Stimulated activated CD4-positive, alpha-beta T cell treated with anti-CD3 and anti-CD28 coated beads, Interleukin-2, amount 100 ng/mL, for 24 hours (primary cell): ENCODE data around the gene TMEM129.
"Not testable (repeated sequence)": the region's sequence is repeated elsewhere in the genome, so short reads cannot be mapped to it uniquely, and the experiment has no call there.

Experiments
- DNase-seq, 2 donors: peaks; one replicate each; pipeline ENCODE4 v3.0.0-alpha.2; 2020

TMEM129 gene

DNA sequence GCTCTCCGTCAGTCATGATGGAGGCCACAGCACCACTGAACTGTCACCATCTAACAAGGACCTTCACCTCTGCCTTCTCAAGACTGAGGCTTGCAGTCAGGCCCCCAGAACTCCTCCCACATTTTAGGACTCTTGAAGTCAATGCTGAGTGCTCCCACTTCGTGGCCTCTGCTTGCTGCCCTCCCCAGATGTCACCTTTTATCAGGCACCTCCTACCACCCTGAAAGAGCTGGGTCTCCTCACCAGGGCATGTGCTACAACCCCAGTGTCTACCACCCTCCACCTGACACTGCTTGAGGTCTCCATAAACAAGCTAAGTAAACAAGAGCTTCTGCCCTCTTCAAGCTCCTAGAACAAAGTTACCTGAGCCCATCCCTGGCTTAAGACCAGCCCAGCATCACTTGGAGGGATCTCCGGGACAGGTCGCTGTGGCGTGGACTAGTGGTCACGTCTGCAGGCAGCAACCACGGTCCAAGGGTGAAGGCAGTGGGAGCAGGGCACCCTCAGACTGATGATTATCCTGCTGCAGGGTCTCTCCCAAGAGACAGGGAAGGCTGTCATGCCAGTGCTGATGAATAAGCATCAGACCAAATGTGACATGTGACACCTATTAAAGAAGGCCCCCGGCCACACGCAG lies 29.3 kb downstream of the TMEM129 start:
- no peak for DNase-seq

DNA sequence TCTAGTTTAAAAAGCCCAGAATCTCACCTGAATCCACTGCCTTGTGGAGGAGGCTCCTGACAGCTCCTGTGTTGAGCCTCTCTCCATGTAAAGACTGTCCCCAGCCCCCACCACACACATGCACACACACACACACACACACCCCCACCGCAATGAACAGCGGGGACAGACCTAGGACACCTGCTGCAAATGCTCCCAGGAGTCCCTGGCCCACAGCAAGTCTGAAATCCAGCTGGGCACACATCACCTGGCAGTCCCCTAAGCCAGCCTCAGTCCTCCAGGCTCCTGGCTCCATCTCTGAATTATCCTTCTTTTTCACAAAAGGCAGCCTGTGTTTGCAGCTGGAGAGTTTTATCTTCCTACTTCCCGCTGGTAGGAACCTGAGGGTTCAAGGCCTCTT lies 30.4 kb downstream of the TMEM129 start:
- no peak for DNase-seq

DNA sequence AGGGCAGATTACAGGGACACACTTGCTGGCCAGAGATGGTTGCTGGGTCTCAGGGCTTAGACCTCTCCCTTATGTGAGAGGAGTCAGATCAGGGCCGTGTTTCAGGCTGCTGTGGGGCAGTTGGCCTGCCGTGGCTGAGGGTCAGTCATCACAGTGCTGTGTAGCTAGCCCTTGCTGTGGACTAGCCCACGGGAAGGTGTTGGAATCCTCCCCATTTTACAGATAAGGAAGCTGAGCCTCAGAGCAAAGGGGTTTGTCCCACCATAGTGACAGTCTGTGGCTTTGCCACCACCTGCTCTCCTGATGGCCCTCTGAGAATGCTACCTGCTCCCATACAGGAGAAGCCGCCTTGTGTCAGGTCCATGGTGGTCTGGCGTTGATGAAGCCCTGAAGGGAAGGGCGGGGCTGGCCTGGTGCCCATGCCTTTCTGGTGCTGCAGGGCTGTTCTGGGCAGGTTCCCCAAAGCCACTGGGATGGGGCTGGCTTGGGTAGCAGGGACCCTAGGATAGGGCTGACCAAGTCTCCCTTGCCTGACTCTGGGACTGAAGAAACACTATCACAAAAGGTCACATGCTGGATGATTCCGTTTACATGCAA lies 34.6 kb downstream of the TMEM129 start:
- DNase-seq, result no peak

DNA sequence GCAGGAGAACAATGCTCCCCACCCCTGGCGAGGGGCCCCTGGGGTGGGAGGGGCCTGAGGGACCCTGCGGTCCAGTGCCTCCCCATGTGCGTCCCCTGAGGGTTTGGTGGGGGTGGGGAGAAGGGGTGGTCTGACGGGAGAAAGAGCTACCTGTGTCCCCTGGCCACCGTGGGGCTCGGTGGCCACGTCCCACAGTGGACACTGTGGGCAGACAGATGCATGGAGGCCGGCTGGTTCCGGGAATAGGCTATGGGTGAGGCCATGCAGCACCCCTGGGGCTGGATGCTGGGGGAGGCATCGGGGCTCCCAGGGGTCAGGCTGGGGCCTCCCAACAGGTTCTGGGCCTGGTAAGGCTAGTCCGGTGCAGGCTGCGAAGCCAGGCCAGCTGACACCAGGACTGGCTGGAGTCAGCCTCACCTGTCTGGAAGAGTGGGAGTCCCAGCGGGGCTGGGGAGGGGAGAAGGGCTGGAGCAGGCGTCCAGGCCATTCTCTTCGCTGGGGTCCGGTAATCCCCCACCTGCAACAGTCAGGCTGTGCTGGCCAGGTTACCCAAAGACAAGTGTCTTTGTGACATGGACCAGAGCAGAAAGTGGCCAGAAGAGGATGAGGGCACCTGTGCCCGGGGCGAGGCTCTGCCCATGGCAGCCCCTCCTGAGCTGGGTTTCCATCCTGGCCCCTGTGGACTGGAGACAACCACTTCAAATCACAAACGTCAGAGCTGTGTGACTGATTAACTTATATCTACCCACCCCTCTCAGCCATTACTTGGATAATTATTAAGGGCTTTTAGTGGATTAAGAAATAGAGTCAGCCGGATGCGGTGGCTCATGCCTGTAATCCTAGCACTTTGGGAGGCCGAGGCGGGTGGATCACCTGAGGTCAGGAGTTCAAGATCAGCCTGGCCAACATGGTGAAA lies 35.6 kb downstream of the TMEM129 start:
- DNase-seq, result no peak

DNA sequence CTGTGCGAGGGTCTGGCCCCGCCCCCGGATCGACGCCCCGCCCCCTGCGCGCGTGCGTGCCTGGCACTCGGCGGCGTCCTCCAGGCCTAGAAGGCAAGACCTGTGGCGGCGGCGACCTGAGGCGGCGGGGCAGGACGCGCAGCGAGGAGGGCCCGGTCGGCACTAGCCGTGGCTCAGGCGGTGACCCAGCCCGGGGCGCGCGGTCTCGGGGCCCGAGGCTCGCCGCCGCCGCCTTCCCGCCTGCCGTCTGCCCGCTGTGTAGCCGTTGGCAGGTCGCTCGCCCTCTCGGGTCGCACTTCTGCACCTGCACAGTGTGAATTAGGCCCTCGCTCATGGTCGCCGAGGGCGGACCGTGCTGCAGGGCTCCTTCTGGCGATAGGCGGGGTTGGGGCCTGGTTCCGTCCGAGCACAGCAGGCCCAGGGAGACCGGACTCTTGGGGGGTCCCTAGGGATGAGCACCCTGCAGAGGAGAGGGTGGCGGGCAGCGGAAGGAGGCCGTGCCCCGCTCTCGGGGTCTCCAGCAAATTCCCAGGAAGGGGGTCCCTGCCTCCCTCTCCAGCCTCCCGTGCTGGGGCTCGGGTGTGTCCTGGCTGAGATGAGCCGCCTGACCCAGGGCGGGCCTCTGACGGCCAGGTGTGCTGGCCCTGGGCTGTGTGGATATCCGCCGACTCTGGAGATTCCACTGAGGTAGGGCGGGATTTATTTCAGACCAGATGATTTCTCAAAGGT lies 36.5 kb downstream of the TMEM129 start:
- DNase-seq, result peak; percentile 95 to 98

DNA sequence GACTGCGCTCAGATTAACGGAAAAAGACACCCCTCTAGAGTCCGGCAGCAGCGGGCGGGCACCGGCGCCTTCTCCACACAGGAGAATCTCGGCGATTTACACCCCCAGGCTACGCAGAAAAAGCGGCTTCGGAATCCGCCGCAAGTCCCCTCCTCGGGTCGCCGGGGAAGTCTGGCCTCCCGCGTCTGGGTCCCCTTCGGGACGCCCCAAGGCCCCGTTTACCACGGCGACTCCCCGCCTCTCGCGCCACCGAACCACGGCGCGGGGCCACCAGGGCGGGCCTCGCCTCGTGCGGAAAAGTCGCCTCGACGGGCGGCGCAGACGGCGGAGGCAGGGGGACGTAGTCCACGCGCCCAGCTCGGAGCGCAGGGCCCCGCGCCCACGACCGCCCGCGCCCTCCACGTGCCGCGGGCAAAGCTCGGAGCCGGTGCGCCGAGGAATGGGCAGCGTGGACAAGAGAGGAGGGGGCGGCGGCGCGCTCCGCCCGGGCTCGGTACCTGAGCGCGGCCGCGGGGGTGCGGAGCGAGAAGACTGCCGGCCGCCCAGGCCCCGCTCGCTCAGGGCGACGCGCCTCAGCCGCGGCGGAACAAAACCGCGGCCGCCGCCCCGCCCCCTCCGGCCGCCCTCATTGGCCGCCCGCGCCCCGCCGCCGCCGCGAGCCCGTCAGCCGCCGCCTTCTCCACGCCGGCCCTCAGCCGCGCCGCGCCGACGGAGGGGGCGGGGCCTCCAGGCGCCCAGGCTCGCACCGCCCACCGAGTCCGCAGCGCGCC lies 37.2 kb downstream of the TMEM129 start, which contains the start of gene FAM53A:
Gene FAM53A, minus strand, starts transcription at position 578 of the 770 bp plus-strand sequence. CDS start 15,572 bp downstream, outside the sequence.
- DNase-seq, result peak; percentile 37 to 39

DNA sequence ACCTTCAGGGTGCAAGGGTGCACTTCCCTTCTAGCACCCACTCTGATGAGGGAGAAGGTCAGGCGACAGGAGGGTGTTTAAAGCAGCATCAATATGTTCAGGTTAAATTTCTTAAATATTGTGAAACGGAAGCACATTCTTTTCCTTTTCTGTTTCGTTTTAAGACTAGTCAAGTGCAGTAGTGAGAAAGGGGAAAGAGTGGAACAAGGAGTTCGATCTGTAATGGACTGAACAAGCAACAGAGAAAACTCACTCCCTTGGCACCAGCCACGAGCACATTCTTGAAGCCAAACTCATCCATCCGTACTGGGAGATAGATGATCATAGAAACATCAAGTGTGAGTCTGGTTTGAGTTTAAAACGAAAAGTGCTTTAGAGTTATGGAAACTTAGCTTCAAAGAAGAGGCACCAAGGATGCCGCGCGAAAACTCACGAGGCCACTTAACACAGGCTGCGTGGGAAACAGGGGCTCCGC lies 37.8 kb downstream of the TMEM129 start:
- DNase-seq, result no peak

DNA sequence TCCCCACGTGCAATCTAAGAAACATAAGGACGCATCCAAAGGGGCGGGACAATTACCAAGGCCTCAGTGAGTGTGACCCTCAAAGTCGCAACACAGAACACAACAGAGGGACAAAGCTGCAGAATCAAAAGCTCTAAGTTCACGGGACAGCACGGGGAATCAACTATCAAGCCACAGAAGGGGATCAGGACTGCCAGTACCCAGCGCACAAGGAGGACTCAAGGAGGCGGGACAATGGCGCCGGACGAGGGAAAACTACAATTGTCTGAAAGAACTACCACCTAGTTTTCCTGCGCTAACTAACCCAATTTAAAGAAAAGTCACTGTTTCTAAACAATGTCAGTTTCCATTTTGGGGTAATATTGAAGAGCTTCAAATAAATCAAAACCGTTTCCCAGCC lies 38.3 kb downstream of the TMEM129 start:
- no peak for DNase-seq

DNA sequence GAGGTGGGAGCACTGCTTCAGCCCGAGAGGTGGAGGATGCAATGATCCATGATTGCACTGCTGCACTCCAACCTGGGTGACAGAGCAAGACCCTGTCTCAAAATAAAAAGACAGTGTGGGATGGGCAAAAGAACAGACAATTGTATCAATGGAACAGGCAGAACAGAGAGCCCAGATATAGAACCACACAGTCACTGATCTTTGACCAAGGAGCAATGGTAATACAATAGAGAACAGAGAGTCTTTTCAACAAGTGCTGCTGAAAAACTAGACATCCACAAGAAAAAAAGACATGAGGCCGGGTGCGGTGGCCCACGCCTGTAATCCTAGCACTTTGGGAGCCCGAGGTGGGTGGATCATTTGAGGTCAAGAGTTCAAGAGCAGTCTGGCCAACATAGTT lies 42.9 kb downstream of the TMEM129 start:
- no peak for DNase-seq

DNA sequence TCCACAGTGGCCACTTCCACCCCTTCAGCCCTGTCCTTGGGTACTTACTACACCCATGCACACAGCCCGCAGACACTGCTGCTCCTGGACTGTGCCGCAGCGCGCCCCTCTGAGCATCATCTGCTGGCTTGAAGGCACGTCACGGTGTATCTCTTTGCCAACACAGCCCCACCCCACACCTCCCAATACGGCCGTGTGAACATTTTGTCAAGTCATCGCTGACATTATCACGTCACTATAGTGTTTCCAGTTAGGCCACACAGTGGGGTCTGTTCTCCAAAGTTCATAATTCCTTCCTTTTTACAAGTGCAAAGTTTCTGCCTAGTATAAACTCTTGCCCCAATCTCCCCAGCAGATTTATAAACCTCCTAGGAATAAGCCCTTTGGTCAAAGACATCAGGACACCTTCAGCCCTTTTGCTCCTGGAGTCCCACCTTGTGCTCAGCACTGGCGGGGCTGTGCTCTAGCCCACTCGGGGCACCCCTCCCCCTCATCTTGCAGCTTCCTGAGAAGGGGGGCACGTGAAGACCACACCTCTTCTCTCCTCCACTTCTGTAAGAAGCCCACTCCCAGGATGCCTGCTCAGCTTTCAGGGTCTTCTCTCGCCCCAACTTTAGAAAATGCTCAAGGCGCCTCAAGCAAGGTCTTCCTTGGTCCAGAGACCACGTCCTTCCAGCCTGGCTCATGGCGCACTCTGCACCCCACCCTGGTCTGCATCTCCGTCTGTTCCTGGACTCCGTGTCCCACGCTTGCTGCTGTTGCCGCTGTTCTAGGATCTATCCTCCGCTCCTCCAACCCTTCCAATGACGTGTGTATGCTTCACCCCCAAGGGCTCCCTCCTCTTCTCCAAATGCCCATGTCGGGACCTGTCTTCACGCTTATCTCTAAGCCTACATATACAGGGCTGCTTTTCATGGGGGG lies 44.3 kb downstream of the TMEM129 start:
- DNase-seq, result no peak

DNA sequence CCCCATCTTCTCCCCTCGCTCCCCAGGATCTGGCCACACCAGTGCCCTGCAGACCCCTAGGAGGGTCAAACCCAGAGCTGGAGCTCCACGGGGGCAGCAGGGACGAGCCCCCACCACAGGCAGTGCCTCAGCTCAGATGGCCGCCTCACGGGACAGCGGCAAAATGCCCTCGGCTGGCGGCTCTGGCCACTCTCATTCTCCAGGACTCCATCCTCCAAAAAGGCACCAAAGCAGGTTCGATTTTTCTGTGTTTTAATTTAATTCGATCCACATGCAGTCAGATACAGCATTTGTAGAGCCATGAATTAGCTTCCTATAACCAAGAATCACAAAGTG lies 45.4 kb downstream of the TMEM129 start:
- no peak for DNase-seq

DNA sequence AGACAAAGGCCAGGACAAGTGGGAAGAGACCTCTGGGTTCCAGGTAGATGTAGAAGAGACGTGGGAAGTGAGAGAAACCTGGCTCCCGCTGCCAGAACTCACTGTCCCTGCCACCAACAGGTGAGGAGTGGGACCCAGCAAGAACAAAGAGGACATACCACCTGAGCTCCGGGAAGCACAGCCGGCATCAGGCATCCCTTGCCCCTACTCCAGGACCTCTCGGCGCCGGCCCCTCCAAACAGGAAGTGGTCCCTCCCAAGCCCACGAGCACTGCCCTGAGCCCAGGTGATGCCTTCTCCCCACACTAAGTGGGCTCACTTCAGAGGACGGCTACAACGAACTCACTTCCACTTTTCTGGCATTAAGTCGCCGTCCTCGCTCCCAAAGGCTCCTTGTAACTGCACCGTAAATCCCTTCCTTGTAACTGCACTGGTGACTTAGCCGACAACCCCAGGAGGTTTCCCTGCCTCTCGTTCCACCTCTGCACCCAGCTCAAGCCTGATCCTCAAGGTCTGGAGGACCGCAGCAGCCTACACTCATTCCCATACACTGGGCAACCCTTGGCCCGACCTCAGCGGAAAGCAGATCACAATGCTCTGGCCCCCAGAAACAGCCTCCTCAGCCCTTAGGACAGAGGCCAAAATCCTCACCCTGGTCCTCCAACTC lies 45.9 kb downstream of the TMEM129 start:
- no peak for DNase-seq

DNA sequence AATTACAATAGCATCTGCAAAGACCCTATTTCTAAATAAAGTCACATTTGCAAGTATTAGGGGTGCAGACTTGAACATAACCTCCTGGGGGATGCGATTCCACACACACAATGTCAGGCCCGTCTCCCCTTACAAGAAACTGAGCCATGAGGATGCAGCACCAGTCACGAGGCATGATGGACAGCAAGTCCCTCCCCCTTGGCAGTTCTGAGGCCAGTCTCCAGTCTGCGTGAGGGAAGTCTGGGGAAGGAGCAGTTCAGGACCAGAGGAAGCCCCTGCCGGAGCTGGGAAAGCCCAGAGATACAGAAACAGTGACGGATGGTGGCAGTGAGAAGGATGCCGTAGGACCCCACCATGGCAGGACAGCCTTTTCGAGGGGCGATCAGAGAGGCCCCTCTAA lies 46.4 kb downstream of the TMEM129 start:
- DNase-seq, result no peak

DNA sequence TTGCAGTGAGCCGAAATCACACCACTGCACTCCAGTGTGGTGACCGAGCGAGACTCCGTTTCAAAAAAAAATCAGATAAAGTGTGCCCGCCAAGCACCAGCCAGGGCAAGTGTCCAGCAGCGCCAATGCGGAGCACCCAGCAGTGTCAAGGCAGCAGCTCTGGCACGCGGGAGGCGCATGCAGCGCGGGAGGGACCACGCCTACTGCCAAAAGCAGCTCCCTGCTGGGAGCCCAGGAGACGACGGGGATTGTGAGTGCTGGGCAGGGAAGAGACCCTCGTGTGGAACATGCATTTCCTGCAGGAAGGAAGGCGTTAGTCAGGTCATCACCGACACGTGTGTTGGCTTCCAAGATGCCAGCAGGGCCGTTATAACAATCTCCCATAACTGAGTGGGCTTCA lies 47.5 kb downstream of the TMEM129 start:
- no peak for DNase-seq

DNA sequence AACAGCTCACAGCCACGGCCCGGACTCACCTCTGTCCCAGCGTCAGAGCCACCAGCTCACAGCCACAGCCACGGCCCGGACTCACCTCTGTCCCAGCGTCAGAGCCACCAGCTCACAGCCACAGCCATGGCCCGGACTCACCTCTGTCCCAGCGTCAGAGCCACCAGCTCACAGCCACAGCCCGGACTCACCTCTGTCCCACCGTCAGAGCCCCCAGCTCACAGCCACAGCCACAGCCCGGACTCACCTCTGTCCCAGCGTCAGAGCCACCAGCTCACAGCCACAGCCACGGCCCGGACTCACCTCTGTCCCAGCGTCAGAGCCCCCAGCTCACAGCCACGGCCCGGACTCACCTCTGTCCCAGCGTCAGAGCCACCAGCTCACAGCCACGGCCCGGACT lies 50.1 kb downstream of the TMEM129 start:
- DNase-seq, result not testable (repeated sequence)

DNA sequence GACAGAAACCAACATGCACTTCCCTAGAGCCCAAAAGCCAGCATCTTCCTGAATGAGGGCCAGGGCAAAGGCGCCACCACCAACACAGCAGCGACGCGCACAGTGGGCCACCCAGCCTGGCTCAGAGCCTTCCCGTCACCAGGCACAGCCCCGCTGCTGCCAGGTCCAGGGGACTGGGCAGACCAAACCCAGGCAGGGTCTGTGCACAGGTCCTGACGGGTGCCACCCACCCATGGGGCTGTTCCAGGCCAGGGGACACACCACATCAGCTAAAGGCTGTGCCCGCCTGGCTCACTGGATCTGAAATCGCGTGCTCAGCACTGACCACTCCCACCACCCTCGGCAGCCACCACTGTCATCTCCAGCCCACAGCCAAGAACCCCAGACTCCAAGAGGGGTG lies 50.8 kb downstream of the TMEM129 start:
- no peak for DNase-seq

DNA sequence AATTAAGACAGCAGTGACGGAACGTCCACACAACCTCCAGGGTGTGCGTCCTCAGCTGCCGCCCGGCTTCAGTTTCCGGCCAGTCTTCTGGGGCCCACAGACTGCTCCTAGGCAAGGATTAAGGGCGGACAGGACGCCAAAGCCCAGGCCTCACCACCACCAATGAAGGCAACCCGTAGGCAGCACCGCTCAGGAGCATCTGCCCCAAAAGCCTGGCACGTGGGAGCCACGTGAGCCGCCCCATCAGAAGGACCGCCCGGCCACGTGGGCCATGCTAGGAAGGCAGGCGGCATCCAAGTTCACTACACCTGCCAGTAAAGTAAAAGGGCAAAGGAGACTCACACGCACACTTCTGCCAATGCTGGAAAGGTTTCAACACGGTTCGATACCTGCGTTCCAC lies 51.3 kb downstream of the TMEM129 start:
- DNase-seq, result no peak

DNA sequence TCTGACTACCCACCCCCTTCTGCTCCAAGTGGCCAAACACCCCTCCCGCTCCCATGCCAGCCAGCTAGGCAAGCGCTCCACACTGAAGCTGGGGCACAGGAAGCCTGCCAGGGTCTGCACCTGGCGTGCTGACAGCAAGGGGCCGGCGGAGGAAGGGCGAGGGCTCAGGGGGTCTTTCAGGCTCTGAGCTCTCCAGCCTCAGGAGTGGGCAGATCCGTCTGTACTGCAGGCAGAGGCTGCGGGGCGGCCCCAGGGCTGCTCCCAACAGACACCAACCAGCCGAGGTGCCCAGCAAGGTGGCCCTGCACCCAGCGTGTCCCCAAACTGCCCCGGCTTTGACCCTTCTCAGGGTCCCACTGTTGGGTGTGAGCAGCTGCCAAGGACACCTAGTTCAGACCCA lies 51.9 kb downstream of the TMEM129 start:
- no peak for DNase-seq

DNA sequence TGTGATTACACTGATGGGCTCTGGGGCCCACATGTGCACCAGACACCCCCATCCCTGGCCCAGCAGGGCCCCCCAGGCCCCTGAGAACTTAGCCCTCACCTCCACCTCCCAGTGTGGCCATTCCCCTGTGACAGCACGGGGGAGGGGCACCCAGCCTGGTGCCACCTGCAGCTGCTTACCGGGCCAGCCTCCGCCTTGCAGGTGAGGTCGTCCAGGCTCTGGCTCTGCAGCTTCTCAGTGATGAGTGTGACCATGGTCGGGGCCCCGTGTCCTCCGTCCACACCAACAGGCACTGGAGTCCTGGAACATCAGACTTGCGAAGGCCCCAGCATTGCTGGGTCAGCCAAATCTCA lies 52.7 kb downstream of the TMEM129 start:
- no peak for DNase-seq

DNA sequence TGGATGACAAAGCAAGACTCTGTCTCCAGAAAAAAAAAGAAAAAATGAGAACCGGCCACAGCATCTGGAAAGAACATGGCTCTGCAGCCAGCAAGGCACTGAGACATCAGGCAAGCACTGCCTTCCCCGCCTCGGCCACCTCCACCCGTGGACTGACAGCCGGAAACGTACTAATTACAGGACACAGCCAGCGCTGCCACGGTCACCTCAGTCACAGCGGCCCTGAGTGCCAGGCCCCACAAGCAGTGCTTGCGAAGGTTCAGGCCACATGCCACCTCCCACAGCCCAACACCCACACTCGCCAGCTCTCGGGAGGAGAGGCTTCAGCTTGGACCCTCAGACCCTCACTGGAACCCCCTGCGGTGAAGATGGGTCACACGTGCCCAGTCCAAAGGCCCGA lies 53.9 kb downstream of the TMEM129 start:
- DNase-seq, result no peak

DNA sequence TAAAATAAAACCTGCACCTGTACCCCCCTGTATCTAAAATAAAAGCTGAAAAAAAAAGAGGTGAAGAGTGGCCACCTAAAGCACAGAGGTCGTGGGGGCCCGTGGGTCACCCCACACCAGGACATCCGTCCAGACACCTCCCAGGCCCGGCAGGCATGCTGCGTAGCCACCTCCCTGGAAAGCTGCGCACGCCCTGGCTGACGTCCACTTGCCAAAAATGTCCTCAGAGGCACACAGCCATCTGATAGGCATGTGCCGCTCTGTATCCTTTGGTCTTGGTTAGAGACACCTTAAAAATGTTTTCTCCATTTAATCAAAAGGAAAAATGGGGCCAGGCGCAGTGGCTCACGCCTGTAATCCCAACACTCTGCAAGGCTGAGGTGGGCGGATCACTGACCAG lies 54.7 kb downstream of the TMEM129 start:
- DNase-seq, result no peak
